ENCODE data around the gene SINHCAF.
A peak's percentile ranks its signal among the peaks of the same experiment; 100 is the strongest.

The SINHCAF gene

GRCh38 chr12:31300341-31300740 lies 25.6 kb downstream of the SINHCAF start:
- no peak overlapping the region for H3K4me2 ChIP-seq (ENCODE audit: low read length)
- H3K4me3 ChIP-seq (ENCODE audit: low read depth, low read length, poor library complexity, severe bottlenecking): no peak overlapping the region
- H3K9ac ChIP-seq (ENCODE audit: low read length): no peak overlapping the region
- H4K20me1 ChIP-seq (ENCODE audit: insufficient read depth, low read length): no peaks in the 10 kb centered on the region
- H2AFZ ChIP-seq (ENCODE audit: low read length): no peak overlapping the region
- H3K27ac ChIP-seq (ENCODE audit: low read depth, low read length, poor library complexity, severe bottlenecking): no peak overlapping the region
- H3K36me3 ChIP-seq (ENCODE audit: insufficient read depth, low read length): peaks cover 89% of the 10 kb centered on the region
- peaks cover 64% of the 10 kb centered on the region for H3K79me2 ChIP-seq (ENCODE audit: insufficient read depth, low read length)
- TF ChIP-seq CTCF (IDR thresholded peaks at IDR 0.05; ENCODE audit: low read length) (no peak), EZH2 (IDR thresholded peaks at IDR 0.05; ENCODE audit: borderline replicate concordance, low read length) (no peak)
- H3K9me3 ChIP-seq (ENCODE audit: low read length): no peaks in the 10 kb centered on the region
- H3F3A ChIP-seq (ENCODE audit: insufficient read depth, low read length): no peaks in the 10 kb centered on the region
- H3K4me1 ChIP-seq (ENCODE audit: insufficient read depth, low read length, severe bottlenecking): peaks cover 25% of the 10 kb centered on the region
- no peaks in the 10 kb centered on the region for H3K27me3 ChIP-seq (ENCODE audit: insufficient read depth, low read length)
- no peaks in the 10 kb centered on the region for H3K9me2 ChIP-seq (ENCODE audit: low read depth, low read length)

- Histone ChIP-seq H3K9ac (ENCODE audit: low read length) (no peak overlapping the region), H2AFZ (ENCODE audit: low read length) (no peak overlapping the region), H3K27me3 (ENCODE audit: insufficient read depth, low read length) (no peaks in the 10 kb centered on the region), H3K36me3 (ENCODE audit: insufficient read depth, low read length) (peaks cover 89% of the 10 kb centered on the region), H3K4me1 (ENCODE audit: insufficient read depth, low read length, severe bottlenecking) (peaks cover 25% of the 10 kb centered on the region), H3K9me2 (ENCODE audit: low read depth, low read length) (no peaks in the 10 kb centered on the region), H3K4me3 (ENCODE audit: low read depth, low read length, poor library complexity, severe bottlenecking) (no peak overlapping the region), H3K9me3 (ENCODE audit: low read length) (no peaks in the 10 kb centered on the region), H3K79me2 (ENCODE audit: insufficient read depth, low read length) (peaks cover 50% of the 10 kb centered on the region), H3F3A (ENCODE audit: insufficient read depth, low read length) (no peaks in the 10 kb centered on the region), H4K20me1 (ENCODE audit: insufficient read depth, low read length) (no peaks in the 10 kb centered on the region), H3K4me2 (ENCODE audit: low read length) (no peak overlapping the region), H3K27ac (ENCODE audit: low read depth, low read length, poor library complexity, severe bottlenecking) (no peak overlapping the region)
- TF ChIP-seq CTCF (IDR thresholded peaks at IDR 0.05; ENCODE audit: low read length): no peak
These were observed 27.0 kb downstream of the SINHCAF start for GRCh38 chr12:31298922-31299321.

- no peaks in the 10 kb centered on the region for H4K20me1 ChIP-seq (ENCODE audit: insufficient read depth, low read length)
- H3K36me3 ChIP-seq (ENCODE audit: insufficient read depth, low read length): peaks cover 89% of the 10 kb centered on the region
- no peak overlapping the region for H3K4me3 ChIP-seq (ENCODE audit: low read depth, low read length, poor library complexity, severe bottlenecking)
- H3F3A ChIP-seq (ENCODE audit: insufficient read depth, low read length): no peaks in the 10 kb centered on the region
- H3K27me3 ChIP-seq (ENCODE audit: insufficient read depth, low read length): no peaks in the 10 kb centered on the region
- no peaks in the 10 kb centered on the region for H3K9me3 ChIP-seq (ENCODE audit: low read length)
- TF ChIP-seq EZH2 (IDR thresholded peaks at IDR 0.05; ENCODE audit: borderline replicate concordance, low read length) (no peak), CTCF (IDR thresholded peaks at IDR 0.05; ENCODE audit: low read length) (no peak)
- peaks cover 46% of the 10 kb centered on the region for H3K79me2 ChIP-seq (ENCODE audit: insufficient read depth, low read length)
- no peak overlapping the region; the same call in 1 of the 2 replicates for H3K4me2 ChIP-seq (ENCODE audit: low read length)
- H3K27ac ChIP-seq (ENCODE audit: low read depth, low read length, poor library complexity, severe bottlenecking): peak overlapping the region; percentile 10
- H3K4me1 ChIP-seq (ENCODE audit: insufficient read depth, low read length, severe bottlenecking): peaks cover 25% of the 10 kb centered on the region
- H3K9me2 ChIP-seq (ENCODE audit: low read depth, low read length): no peaks in the 10 kb centered on the region
- no peak overlapping the region for H3K9ac ChIP-seq (ENCODE audit: low read length)
- H2AFZ ChIP-seq (ENCODE audit: low read length): no peak overlapping the region
These were observed 27.4 kb downstream of the SINHCAF start for GRCh38 chr12:31298515-31298910.
